HG03520 (cell line): Measurements from ENCODE around the gene MTMR12.

Experiments
- ATAC-seq: cut with Tn5 transposase; IDR thresholded peaks from one replicate; pipeline ENCODE4 v1.9.1; 2021; ENCODE audit warnings: mild to moderate bottlenecking, moderate library complexity; ENCODE audit not compliant: unreplicated experiment

Gene MTMR12

GRCh38 chr5:32277798-32278197 is 34.9 kb downstream of the MTMR12 start:
- ATAC-seq, result peak; percentile 31

- peak; percentile 40 for ATAC-seq
Measured at GRCh38 chr5:32276173-32276853, 36.4 kb downstream of the MTMR12 start.

GRCh38 chr5:32275396-32275741 is 37.4 kb downstream of the MTMR12 start:
- ATAC-seq, result no peak

- ATAC-seq, result no peak
Measured at GRCh38 chr5:32274548-32275395, 38.0 kb downstream of the MTMR12 start.

GRCh38 chr5:32273821-32274220 is 38.9 kb downstream of the MTMR12 start:
- no peak for ATAC-seq

- ATAC-seq, result no peak
Measured at GRCh38 chr5:32272746-32273145, 40.0 kb downstream of the MTMR12 start.

- no peak for ATAC-seq
Measured at GRCh38 chr5:32270946-32271345, 41.8 kb downstream of the MTMR12 start.

GRCh38 chr5:32270178-32270577 is 42.6 kb downstream of the MTMR12 start:
- ATAC-seq, result no peak

- ATAC-seq, result no peak
Measured at GRCh38 chr5:32265902-32266301, 46.8 kb downstream of the MTMR12 start.

- ATAC-seq, result no peak
Measured at GRCh38 chr5:32264957-32265572, 47.7 kb downstream of the MTMR12 start.

GRCh38 chr5:32263684-32264083 is 49.1 kb downstream of the MTMR12 start:
- ATAC-seq, result no peak

- ATAC-seq, result no peak
Measured at GRCh38 chr5:32261198-32261597, 51.5 kb downstream of the MTMR12 start.

- no peak for ATAC-seq
Measured at GRCh38 chr5:32259033-32259432, 53.7 kb downstream of the MTMR12 start.

- ATAC-seq, result no peak
Measured at GRCh38 chr5:32258424-32258823, 54.3 kb downstream of the MTMR12 start.

- no peak for ATAC-seq
Measured at GRCh38 chr5:32255540-32255900, 57.2 kb downstream of the MTMR12 start.

GRCh38 chr5:32254881-32255539 is 57.7 kb downstream of the MTMR12 start:
- no peak for ATAC-seq

- ATAC-seq, result no peak
Measured at GRCh38 chr5:32251871-32252458, 60.8 kb downstream of the MTMR12 start.

GRCh38 chr5:32249668-32250067 is 63.1 kb downstream of the MTMR12 start:
- no peak for ATAC-seq

- no peak for ATAC-seq
Measured at GRCh38 chr5:32245742-32246141, 67.0 kb downstream of the MTMR12 start.

- ATAC-seq, result no peak
Measured at GRCh38 chr5:32244017-32244416, 68.7 kb downstream of the MTMR12 start.
